ENCODE data around the gene RABGAP1L.
"Not testable (repeated sequence)": the region's sequence is repeated elsewhere in the genome, so short reads cannot be mapped to it uniquely, and the experiment has no call there.

DNA sequence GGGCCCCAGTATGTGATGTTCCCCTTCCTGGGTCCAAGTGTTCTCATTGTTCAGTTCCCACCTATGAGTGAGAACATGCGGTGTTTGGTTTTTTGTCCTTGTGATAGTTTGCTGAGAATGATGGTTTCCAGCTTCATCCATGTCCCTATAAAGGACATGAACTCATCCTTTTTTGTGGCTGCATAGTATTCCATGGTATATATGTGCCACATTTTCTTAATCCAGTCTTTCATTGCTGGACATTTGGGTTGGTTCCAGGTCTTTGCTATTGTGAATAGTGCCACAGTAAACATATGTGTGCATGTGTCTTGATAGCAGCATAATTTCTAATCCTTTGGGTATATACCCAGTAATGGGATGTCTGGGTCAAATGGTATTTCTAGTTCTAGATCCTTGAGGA, 736.3 kb downstream of the RABGAP1L start:
- TF ChIP-seq SUZ12 (IDR thresholded peaks at IDR 0.05; ENCODE audit: extremely low read depth, insufficient read depth, insufficient read length); ZNF274 (IDR thresholded peaks at IDR 0.05; ENCODE audit: low read depth, low read length); YY1 (IDR thresholded peaks at IDR 0.05; ENCODE audit: insufficient read depth, insufficient read length): not testable (repeated sequence)

Measured in NT2/D1 (cell line).